Peyer's patch (tissue), 4 donors: ENCODE data around the gene SLC25A13.

Source experiments
- POLR2A ChIP-seq, 2 donors: fragments of 450-650 bp; IDR thresholded peaks; one replicate each; pipeline ENCODE4 v1.5.1; 2017; ENCODE audit warnings: antibody characterized with exemption in 2 of 2, mild to moderate bottlenecking in 2 of 2, moderate library complexity in 2 of 2
- TF ChIP-seq, protein P1 (sequence below), 6 experiments: fragments of 450-650 bp in 4 of 6; fragments of 200-600 bp in 2 of 6; sonication (generic) in 1 of 6; IDR thresholded peaks; one replicate each; pipeline ENCODE4 v1.5.1; 2017 to 2019; ENCODE audit warnings: antibody characterized with exemption in 6 of 6, mild to moderate bottlenecking in 3 of 6, moderate library complexity in 1 of 6

DNA sequence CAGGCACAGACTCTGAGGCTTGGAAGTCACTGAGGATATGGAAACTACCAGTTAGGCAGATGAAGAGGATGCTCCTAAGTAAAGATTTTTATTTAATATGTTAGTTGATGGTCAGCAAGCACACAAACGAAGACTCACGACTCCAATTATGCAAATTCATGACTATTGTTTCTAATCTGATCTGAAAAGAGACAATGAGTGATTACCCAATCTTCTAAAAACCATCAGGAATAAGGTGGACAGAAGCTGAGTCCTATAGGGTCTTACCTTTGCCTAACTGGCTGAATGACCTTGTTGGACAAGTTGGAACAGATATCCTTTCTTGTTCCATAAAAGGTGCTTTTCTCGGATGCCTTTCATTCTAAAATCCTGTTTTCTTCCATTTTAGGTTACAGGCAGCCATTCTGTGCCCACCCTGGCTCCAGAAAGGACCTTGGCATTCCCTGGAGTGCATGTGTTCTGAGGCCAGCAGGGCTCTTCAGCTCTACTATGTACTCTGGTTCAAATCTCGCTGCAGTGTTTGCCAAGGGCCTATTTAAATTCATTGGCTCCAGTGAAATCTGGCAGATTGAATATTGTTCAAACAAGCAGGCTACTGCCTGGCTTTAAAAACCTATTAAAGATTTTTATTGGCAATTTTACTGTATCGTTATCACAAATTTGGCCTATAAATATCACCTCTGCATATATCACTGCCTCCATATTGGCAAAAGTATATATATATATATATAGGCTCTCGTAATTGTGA, 77.5 kb downstream of the SLC25A13 start:
- TF ChIP-seq, protein P1, sequence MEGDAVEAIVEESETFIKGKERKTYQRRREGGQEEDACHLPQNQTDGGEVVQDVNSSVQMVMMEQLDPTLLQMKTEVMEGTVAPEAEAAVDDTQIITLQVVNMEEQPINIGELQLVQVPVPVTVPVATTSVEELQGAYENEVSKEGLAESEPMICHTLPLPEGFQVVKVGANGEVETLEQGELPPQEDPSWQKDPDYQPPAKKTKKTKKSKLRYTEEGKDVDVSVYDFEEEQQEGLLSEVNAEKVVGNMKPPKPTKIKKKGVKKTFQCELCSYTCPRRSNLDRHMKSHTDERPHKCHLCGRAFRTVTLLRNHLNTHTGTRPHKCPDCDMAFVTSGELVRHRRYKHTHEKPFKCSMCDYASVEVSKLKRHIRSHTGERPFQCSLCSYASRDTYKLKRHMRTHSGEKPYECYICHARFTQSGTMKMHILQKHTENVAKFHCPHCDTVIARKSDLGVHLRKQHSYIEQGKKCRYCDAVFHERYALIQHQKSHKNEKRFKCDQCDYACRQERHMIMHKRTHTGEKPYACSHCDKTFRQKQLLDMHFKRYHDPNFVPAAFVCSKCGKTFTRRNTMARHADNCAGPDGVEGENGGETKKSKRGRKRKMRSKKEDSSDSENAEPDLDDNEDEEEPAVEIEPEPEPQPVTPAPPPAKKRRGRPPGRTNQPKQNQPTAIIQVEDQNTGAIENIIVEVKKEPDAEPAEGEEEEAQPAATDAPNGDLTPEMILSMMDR (IDR thresholded peaks at IDR 0.05) = no peak
- TF ChIP-seq POLR2A (IDR thresholded peaks at IDR 0.05) = no peak
